IPS-NIHi7 (cell line): ENCODE measurements around the gene BAHD1.

ENCODE experiments used
- DNase-seq: peaks from one replicate; pipeline ENCODE4 v3.0.0; 2012; ENCODE audit warnings: mixed read lengths; ENCODE audit errors: extremely low spot score

BAHD1 gene

GRCh38 chr15:40467261-40467615, 26.5 kb downstream of the BAHD1 start:
- DNase-seq, result no peak

- no peak for DNase-seq
Measured at GRCh38 chr15:40468898-40469331, 28.2 kb downstream of the BAHD1 start.

- DNase-seq, result no peak
Measured at GRCh38 chr15:40469776-40470390, 29.1 kb downstream of the BAHD1 start.

GRCh38 chr15:40470423-40471104, 29.8 kb downstream of the BAHD1 start, which contains the start of gene CHST14:
Gene CHST14 (plus strand): TSS chr15:40470984. CDS start chr15:40471214, 230 bp downstream.
- peak; percentile 87 for DNase-seq

GRCh38 chr15:40471105-40471807, 30.5 kb downstream of the BAHD1 start:
- DNase-seq, result no peak

- DNase-seq, result peak; percentile 63
Measured at GRCh38 chr15:40471808-40472150, 31.0 kb downstream of the BAHD1 start.

- no peak for DNase-seq
Measured at GRCh38 chr15:40472171-40472727, 31.5 kb downstream of the BAHD1 start.

GRCh38 chr15:40474581-40474980, 33.8 kb downstream of the BAHD1 start:
- no peak for DNase-seq

GRCh38 chr15:40477642-40478327, 37.0 kb downstream of the BAHD1 start:
- DNase-seq, result no peak

- DNase-seq, result no peak
Measured at GRCh38 chr15:40479024-40479423, 38.3 kb downstream of the BAHD1 start.

GRCh38 chr15:40481341-40482074, 40.8 kb downstream of the BAHD1 start:
- no peak for DNase-seq

GRCh38 chr15:40483919-40484318, 43.2 kb downstream of the BAHD1 start:
- no peak for DNase-seq

GRCh38 chr15:40486066-40486770, 45.5 kb downstream of the BAHD1 start:
- DNase-seq, result no peak

- DNase-seq, result no peak
Measured at GRCh38 chr15:40487816-40488682, 47.3 kb downstream of the BAHD1 start.

- no peak for DNase-seq
Measured at GRCh38 chr15:40489274-40490175, 48.8 kb downstream of the BAHD1 start.

GRCh38 chr15:40493089-40493840, 52.5 kb downstream of the BAHD1 start:
- no peak for DNase-seq

- no peak for DNase-seq
Measured at GRCh38 chr15:40495516-40495915, 54.8 kb downstream of the BAHD1 start.

GRCh38 chr15:40498418-40498817, 57.7 kb downstream of the BAHD1 start:
- DNase-seq, result no peak
